IPS DF 6.9 (cell line): ENCODE data around the gene CLIP2.

Source experiments
- DNase-seq: peaks from one replicate; pipeline ENCODE4 v3.0.0-alpha.2; 2013; ENCODE audit warnings: low read depth, low spot score
- H3K27ac ChIP-seq: one replicate; pipeline ENCODE4 v1.5.1; 2013; ENCODE audit warnings: low read length, control low read depth
- H3K27me3 ChIP-seq: 2 replicates; pipeline ENCODE4 v1.6.1; 2013; ENCODE audit warnings: mild to moderate bottlenecking, low read length; ENCODE audit not compliant: control insufficient read depth, insufficient read depth
- H3K36me3 ChIP-seq: 2 replicates; pipeline ENCODE4 v1.6.1; 2013; ENCODE audit warnings: low read length; ENCODE audit not compliant: control insufficient read depth, insufficient read depth
- H3K4me1 ChIP-seq: 2 replicates; pipeline ENCODE4 v1.6.1; 2013; ENCODE audit warnings: low read length; ENCODE audit not compliant: control insufficient read depth, insufficient read depth
- H3K4me3 ChIP-seq: 2 replicates; pipeline ENCODE4 v1.5.1; 2013; ENCODE audit warnings: mild to moderate bottlenecking, low read length
- H3K9me3 ChIP-seq: 2 replicates; pipeline ENCODE4 v1.6.1; 2013; ENCODE audit warnings: low read length, inconsistent platforms; ENCODE audit not compliant: control insufficient read depth, insufficient read depth
- WGBS: extraction: QIAGEN DNeasy Blood & Tissue Kit; methylation state at CpG from one replicate; pipeline ENCODE4 v1.1.7; 2013; ENCODE audit warnings: mixed read lengths, missing lambda C conversion rate; ENCODE audit not compliant: insufficient read length, insufficient coverage; 5-methylcytosine and 5-hydroxymethylcytosine counted together

Gene CLIP2

DNA sequence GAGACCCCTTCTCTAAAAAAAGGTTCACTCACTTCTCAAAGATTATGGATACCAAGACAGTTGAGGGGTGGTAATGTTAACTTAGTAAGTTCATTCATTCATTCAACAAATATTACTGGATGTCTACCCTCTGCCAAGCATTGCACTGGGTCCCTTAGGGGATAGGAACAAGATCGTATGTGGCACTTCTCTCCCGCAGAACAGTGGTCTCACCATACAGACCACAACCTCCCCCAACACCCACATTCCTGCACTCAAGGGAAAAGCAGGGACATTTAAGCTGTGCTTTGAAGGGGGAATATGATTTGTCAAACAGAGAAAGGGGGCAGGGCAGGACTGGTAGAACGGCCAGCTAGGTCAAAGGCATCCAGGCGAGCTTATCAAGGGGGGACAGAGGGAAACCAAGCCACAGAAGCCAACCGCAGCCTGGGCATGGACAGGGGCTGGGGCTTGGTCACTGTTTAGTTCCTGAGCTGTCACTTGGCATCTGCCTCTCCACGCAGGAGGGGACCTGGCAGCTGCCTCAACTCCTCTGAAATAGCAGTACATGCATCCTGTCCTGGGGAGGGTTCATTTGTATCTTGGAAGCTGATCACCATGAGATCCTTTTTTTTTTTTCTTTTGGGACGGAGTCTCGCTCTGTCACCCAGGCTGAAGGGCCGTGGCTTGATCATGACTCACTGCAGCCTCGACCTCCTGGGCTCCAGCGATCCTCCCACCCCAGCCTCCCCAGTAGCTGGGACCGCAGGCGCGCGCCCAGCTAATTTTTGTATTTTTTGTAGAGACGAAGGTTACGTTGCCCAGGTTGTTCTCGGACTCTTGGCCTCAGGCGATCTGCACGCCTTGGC lies 949 bp upstream of the CLIP2 start:
- peaks cover 3% of the 10 kb centered on the region; the same call in 1 of the 2 replicates for H3K4me1 ChIP-seq
- no peaks in the 10 kb centered on the region for H3K9me3 ChIP-seq
- no CpG with 5 or more reads among the region's 20 CpGs for WGBS
- no peaks in the 10 kb centered on the region for H3K27me3 ChIP-seq
- no peak overlapping the region for H3K27ac ChIP-seq
- no peak overlapping the region; the same call in 1 of the 2 replicates for H3K4me3 ChIP-seq
- no peaks in the 10 kb centered on the region for H3K36me3 ChIP-seq
- no peak for DNase-seq

DNA sequence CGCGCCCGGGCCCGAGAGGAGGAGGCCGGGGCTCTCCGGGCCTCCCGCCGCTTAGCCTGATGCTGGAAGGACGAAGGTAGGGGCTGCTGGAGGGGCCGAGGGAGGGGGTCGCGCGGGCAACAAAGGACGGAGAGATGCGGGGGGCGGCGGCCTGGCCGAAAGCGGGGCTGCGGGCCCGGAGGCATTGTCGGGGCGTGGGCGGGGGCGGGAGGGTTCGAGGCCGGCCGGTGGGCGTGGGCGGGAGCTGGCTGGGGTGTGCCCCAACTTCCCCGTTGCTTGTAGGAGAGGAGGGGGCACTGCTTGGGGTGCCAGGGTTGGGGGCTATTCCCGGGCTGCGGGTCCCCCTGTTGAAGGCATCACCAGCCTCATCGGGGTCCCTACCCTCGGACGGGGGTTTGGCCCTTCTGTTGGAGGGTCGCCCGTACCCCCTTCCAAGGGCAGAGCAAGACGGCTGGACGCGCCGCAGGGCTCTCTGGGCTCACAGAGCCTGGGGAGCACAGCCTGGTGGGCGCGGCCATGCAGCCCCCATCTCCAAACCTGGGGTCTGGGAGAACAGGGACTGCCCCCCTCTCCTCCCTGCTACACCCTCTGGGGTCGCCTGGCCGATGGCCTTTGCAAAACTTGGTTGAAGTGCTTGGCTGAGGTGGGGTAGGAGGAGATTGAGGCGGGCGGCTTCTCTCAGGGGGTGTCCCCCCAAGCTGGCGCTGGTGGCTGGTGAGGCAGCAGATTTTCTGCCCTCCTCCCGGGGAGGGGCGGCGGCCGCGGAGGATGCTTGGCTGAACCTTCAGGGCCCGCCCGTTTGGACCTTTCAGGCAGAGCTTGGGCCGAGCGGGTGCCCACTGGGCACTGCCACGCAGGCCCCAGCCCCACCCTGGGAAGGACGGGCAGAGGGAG lies 699 bp downstream of the CLIP2 start:
- no peak for DNase-seq
- no peaks in the 10 kb centered on the region for H3K27me3 ChIP-seq
- no CpG with 5 or more reads among the region's 60 CpGs for WGBS
- H3K4me1 ChIP-seq = peaks cover 8% of the 10 kb centered on the region; the same call in 1 of the 2 replicates
- H3K36me3 ChIP-seq = no peaks in the 10 kb centered on the region
- peak overlapping the region; percentile 77 for H3K4me3 ChIP-seq
- no peak overlapping the region for H3K27ac ChIP-seq
- H3K9me3 ChIP-seq = no peaks in the 10 kb centered on the region

- Histone ChIP-seq H3K4me1 (peaks cover 8% of the 10 kb centered on the region; the same call in 1 of the 2 replicates), H3K36me3 (no peaks in the 10 kb centered on the region), H3K4me3 (peak overlapping the region; percentile 77; the same call in 1 of the 2 replicates), H3K27ac (no peak overlapping the region), H3K27me3 (no peaks in the 10 kb centered on the region), H3K9me3 (no peaks in the 10 kb centered on the region)
- WGBS = no CpG with 5 or more reads among the region's 9 CpGs
- DNase-seq = no peak
These were observed 1.3 kb downstream of the CLIP2 start for GRCh38 chr7:74290553-74290950.

- no CpG with 5 or more reads among the region's 10 CpGs for WGBS
- Histone ChIP-seq H3K27ac (no peak overlapping the region), H3K9me3 (no peaks in the 10 kb centered on the region), H3K27me3 (no peaks in the 10 kb centered on the region), H3K4me3 (no peak overlapping the region), H3K4me1 (peaks cover 8% of the 10 kb centered on the region; the same call in 1 of the 2 replicates), H3K36me3 (no peaks in the 10 kb centered on the region)
- DNase-seq = no peak
These were observed 1.8 kb downstream of the CLIP2 start for GRCh38 chr7:74290981-74291441.

DNA sequence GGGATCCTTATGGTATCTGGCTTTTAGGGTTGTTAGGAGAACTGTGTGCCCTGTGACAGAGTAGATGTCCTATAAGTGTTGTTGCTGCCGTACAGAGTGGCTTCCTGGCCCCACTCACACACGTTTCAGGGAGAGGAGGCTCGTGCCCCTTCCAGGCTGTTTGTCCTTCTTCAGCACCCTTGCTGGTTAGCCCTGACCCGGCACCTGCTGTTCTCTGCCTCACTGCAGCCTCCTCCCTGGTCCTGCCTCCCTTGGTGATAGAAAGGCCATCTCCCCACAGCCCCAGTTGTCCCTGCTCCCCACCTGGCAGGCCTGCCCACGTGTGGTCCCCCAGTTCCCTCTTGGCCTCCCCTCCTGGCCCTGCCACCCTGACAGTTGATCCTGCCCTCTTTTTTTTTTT lies 2.3 kb downstream of the CLIP2 start:
- no peak for DNase-seq
- Histone ChIP-seq H3K27me3 (no peaks in the 10 kb centered on the region), H3K27ac (no peak overlapping the region), H3K4me3 (no peak overlapping the region), H3K9me3 (no peaks in the 10 kb centered on the region), H3K36me3 (no peaks in the 10 kb centered on the region), H3K4me1 (peaks cover 8% of the 10 kb centered on the region; the same call in 1 of the 2 replicates)
- WGBS = no CpG with 5 or more reads among the region's 5 CpGs

- no peaks in the 10 kb centered on the region for H3K36me3 ChIP-seq
- no peak overlapping the region for H3K27ac ChIP-seq
- H3K27me3 ChIP-seq = no peaks in the 10 kb centered on the region
- H3K9me3 ChIP-seq = no peaks in the 10 kb centered on the region
- H3K4me1 ChIP-seq = peaks cover 8% of the 10 kb centered on the region; the same call in 1 of the 2 replicates
- no CpG with 5 or more reads among the region's 18 CpGs for WGBS
- no peak for DNase-seq
- no peak overlapping the region for H3K4me3 ChIP-seq
These were observed 3.8 kb downstream of the CLIP2 start for GRCh38 chr7:74292757-74293576.

GRCh38 chr7:74293577-74293908 lies 4.3 kb downstream of the CLIP2 start:
- WGBS = no CpG with 5 or more reads among the region's 4 CpGs
- Histone ChIP-seq H3K27me3 (no peaks in the 10 kb centered on the region), H3K4me1 (peaks cover 5% of the 10 kb centered on the region; the same call in 1 of the 2 replicates), H3K27ac (no peak overlapping the region), H3K4me3 (no peak overlapping the region), H3K36me3 (no peaks in the 10 kb centered on the region), H3K9me3 (no peaks in the 10 kb centered on the region)
- DNase-seq = no peak

DNA sequence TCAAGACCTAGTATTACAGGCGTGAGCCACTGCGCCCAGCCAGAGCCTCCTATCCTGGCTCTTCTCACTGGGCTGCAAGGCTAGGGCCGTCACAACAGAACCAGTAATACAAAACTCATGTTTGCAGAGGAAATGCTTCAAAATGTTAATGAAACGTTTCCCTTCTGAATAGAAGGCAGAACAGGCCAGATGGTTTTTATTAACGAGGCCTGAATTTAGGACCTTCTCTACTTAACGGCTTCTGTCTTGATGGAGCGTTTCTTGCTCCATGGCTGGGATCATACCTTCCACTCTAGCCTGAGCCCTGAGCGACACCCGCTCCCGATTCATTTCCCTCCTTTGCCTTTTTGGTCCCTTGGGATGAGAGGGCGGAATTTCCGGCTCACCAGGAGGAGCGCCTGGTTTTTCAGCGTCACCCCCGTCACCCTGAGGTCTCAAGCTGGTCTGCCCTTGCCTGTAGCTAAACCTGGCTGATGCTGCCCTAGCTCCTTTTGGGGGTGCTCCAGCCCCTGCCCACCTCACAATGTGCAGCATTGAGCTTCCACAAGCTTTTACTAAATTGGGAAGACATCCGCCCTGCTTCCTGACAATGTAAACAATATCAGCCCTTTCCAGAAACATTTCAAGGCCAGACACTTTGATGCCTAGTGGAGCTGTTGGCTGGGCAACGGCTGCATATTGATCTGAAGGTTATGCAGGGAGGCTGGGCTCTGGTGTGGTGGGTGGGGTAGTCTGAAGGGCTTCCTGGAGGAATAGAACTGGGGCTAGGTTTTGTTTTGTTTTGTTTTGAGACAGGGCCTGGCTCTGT lies 5.2 kb downstream of the CLIP2 start:
- no CpG with 5 or more reads among the region's 17 CpGs for WGBS
- Histone ChIP-seq H3K27me3 (no peaks in the 10 kb centered on the region), H3K9me3 (no peaks in the 10 kb centered on the region), H3K4me1 (peaks cover 5% of the 10 kb centered on the region; the same call in 1 of the 2 replicates), H3K4me3 (no peak overlapping the region), H3K27ac (no peak overlapping the region), H3K36me3 (no peaks in the 10 kb centered on the region)
- DNase-seq = no peak

DNA sequence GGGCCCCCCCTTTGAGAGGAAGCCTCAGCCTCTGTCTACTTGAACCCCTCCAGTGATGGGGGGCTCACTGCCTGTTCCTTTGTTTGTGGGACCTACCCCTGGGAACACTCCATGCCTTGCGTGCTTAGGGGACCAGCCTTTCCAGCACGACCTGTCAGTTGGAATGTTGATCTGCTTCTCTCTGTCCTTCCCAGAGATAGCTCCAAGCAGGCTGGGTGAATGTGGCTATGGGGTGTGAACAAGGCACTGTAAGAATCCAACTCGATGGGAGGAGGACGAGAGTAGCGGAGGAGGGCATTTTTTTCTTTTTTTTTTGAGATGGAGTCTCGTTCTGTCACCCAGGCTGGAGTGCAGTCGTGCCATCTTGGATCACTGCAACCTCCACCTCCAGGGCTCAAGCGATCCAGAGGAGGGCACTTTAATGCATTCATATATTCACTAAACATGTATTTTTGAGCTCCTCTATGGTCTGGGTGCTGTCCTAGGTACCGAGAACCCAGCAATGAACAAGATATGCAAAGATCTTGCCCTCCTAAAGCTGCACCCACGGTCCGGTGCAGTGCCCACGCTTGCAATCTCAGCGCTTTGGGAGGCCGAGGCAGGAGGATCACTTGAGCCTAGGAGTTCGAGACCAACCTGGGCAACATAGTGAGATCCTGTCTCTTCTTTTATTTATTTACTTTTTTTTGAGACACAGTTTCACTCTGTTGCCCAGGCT lies 8.5 kb downstream of the CLIP2 start:
- no peaks in the 10 kb centered on the region for H3K36me3 ChIP-seq
- DNase-seq = no peak
- no peaks in the 10 kb centered on the region for H3K27me3 ChIP-seq
- H3K4me3 ChIP-seq = no peak overlapping the region
- no CpG with 5 or more reads among the region's 15 CpGs for WGBS
- no peaks in the 10 kb centered on the region for H3K9me3 ChIP-seq
- peaks cover 5% of the 10 kb centered on the region; the same call in 1 of the 2 replicates for H3K4me1 ChIP-seq
- no peak overlapping the region for H3K27ac ChIP-seq
